IMR-90 (cell line): Measurements from ENCODE around the gene FER1L5.

Source experiments
- MAZ ChIP-seq: IDR thresholded peaks from 2 replicates; pipeline ENCODE4 v1.6.1; 2012; ENCODE audit warnings: low read depth, mild to moderate bottlenecking, low read length, improper control_type of control experiment, moderate library complexity, borderline replicate concordance
- USF2 ChIP-seq: fragments of 150-350 bp; IDR thresholded peaks from 2 replicates; pipeline ENCODE4 v1.6.1; 2017; ENCODE audit warnings: mild to moderate bottlenecking, antibody characterized with exemption, low read length, low read depth

DNA sequence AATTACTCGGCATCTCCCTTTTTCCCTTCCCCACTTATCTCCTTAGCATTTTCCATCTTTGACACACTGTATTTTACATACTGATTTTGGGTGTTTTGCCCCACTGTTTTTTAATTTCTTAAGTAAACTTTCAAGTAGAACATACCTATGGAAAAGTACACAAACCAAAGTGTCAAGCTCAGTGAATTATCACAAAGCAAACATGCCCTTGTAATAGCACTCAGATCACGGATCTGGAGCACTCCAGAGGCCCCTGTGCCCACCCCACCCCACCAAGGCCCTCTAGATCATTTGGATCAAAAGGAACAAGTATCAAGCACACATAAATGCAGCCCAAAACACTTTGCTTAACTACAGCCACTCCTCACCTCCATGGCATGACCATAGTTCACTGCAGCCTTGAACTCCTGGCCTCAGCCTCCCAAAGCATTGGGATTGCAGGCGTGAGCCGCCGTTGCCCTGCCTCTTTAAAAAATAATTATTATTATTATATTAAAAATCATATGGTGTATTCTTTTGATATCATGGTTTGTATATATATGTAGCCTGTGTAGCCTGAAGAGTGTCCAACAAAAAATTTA lies 38.1 kb downstream of the FER1L5 start:
- TF ChIP-seq USF2 (no peak), MAZ (no peak)
